Endothelial cell of umbilical vein (primary cell): ENCODE results near the gene SPATA33. TPM values are rescaled to one million over a fixed set of nuclear protein-coding genes. Genes with fewer than 3 reads are reported as not detected.

Source experiments
- BruUV-seq: library from RNA; stranded (reverse); fragments of 400-500 nt; replicated peaks from 2 replicates; lab custom pipeline; 2021; lab: Mats Ljungman, UMichigan
- CTCF ChIA-PET: fragments of 300-600, 350-600 bp; sonication (Branson Sonifier 250); formaldehyde crosslinking; loops from one replicate; lab custom pipeline; 2021; ENCODE audit warnings: antibody characterized with exemption, inconsistent platforms; lab: Charles Lee
- POLR2A ChIA-PET: fragments of 300-600, 350-600 bp; sonication (Branson Sonifier 250); formaldehyde crosslinking; loops from one replicate; lab custom pipeline; 2021; ENCODE audit warnings: antibody characterized with exemption, inconsistent platforms; lab: Charles Lee
- DNase-seq: peaks from one replicate; pipeline ENCODE4 v3.0.0-alpha.2; 2011; ENCODE audit warnings: low read depth, low spot score
- FAIRE-seq: peaks from 2 replicates; lab custom pipeline; 2011; peaks lifted over from hg19 to GRCh38; lab: Jason Lieb, UNC
- H2AFZ ChIP-seq: 2 replicates; pipeline ENCODE4 v1.6.0; 2012; ENCODE audit warnings: low read depth, low read length, control low read depth, inconsistent platforms
- H3K27ac ChIP-seq: 2 replicates; pipeline ENCODE4 v1.5.1; 2011; ENCODE audit warnings: low read depth, mild to moderate bottlenecking, control low read depth, low read length, moderate library complexity; ENCODE audit not compliant: insufficient read depth
- H3K27me3 ChIP-seq, 2 experiments: 2 replicates each; pipeline versions ENCODE4 v1.6.0 to v1.6.1; 2011; ENCODE audit warnings: low read length in 2 of 2, mixed read lengths in 1 of 2; ENCODE audit not compliant: control insufficient read depth in 2 of 2, insufficient read depth in 2 of 2
- H3K36me3 ChIP-seq, 2 experiments: 2 replicates in 1 of 2; 3 replicates in 1 of 2; pipeline ENCODE4 v1.5.1; 2011; ENCODE audit warnings: low read length in 2 of 2, mild to moderate bottlenecking in 1 of 2, moderate library complexity in 1 of 2; ENCODE audit not compliant: control insufficient read depth in 2 of 2, insufficient read depth in 2 of 2; ENCODE audit errors: extremely low read depth in 1 of 2
- H3K4me1 ChIP-seq: 3 replicates; pipeline ENCODE4 v1.5.1; 2011; ENCODE audit warnings: mild to moderate bottlenecking, low read length; ENCODE audit not compliant: control insufficient read depth, insufficient read depth; ENCODE audit errors: extremely low read depth
- H3K4me2 ChIP-seq: 2 replicates; pipeline ENCODE4 v1.6.1; 2011; ENCODE audit warnings: low read length, control low read depth, mixed read lengths; ENCODE audit not compliant: insufficient read depth
- H3K4me3 ChIP-seq, 3 experiments: fragments of 200-600 bp in 1 of 3; sonication (generic), shearing (Covaris generic) in 1 of 3; replicated peaks in 1 of 3; 2 replicates each; pipeline ENCODE4 v1.5.1; 2011 to 2016; ENCODE audit warnings: control low read depth in 3 of 3, low read length in 3 of 3, mild to moderate bottlenecking in 2 of 3, inconsistent platforms in 1 of 3, low read depth in 1 of 3, moderate library complexity in 1 of 3; ENCODE audit not compliant: insufficient read depth in 1 of 3
- H3K79me2 ChIP-seq: 2 replicates; pipeline ENCODE4 v1.6.0; 2012; ENCODE audit warnings: low read length, inconsistent platforms; ENCODE audit not compliant: control insufficient read depth, insufficient read depth
- H3K9ac ChIP-seq: replicated peaks from 2 replicates; pipeline ENCODE3; 2011; ENCODE audit warnings: low read length, control low read depth; ENCODE audit not compliant: insufficient read depth; ENCODE audit errors: extremely low read depth
- H3K9me1 ChIP-seq: replicated peaks from 3 replicates; pipeline ENCODE4 v1.6.0; 2011; ENCODE audit warnings: mild to moderate bottlenecking, low read length; ENCODE audit not compliant: control insufficient read depth, insufficient read depth; ENCODE audit errors: extremely low read depth
- H3K9me3 ChIP-seq: replicated peaks from 2 replicates; pipeline ENCODE4 v1.5.1; 2012; ENCODE audit warnings: low read length, inconsistent platforms; ENCODE audit not compliant: control insufficient read depth, insufficient read depth
- H4K20me1 ChIP-seq: replicated peaks from 2 replicates; pipeline ENCODE3; 2011; ENCODE audit warnings: mild to moderate bottlenecking, low read length; ENCODE audit not compliant: control insufficient read depth, insufficient read depth; ENCODE audit errors: extremely low read depth
- EZH2 ChIP-seq: IDR thresholded peaks from 2 replicates; pipeline ENCODE4 v1.6.1; 2012; ENCODE audit warnings: borderline replicate concordance, low read depth, mild to moderate bottlenecking, moderate library complexity, low read length, inconsistent platforms; ENCODE audit not compliant: severe bottlenecking
- FOS ChIP-seq: IDR thresholded peaks from 2 replicates; pipeline ENCODE4 v1.6.1; 2011; ENCODE audit warnings: mild to moderate bottlenecking, low read length, moderate library complexity, borderline replicate concordance; ENCODE audit not compliant: insufficient read depth
- GATA2 ChIP-seq: IDR thresholded peaks from 2 replicates; pipeline ENCODE4 v1.7.0; 2011; ENCODE audit warnings: low read depth, mild to moderate bottlenecking, moderate library complexity, mixed read lengths, low read length; ENCODE audit not compliant: insufficient read length, insufficient read depth
- JUN ChIP-seq: IDR thresholded peaks from 2 replicates; pipeline ENCODE4 v1.6.1; 2011; ENCODE audit warnings: borderline replicate concordance, low read depth; ENCODE audit not compliant: insufficient read length, insufficient read depth
- MYC ChIP-seq: IDR thresholded peaks from one replicate; pipeline ENCODE4 v1.6.1; 2011; ENCODE audit warnings: mild to moderate bottlenecking, low read depth, low read length
- POLR2A ChIP-seq: IDR thresholded peaks from 2 replicates; pipeline ENCODE4 v1.6.1; 2012; ENCODE audit warnings: low read depth, mild to moderate bottlenecking, control low read depth, low read length
- POLR2AphosphoS5 ChIP-seq: IDR thresholded peaks from 2 replicates; pipeline ENCODE4 v1.6.1; 2012; ENCODE audit warnings: low read depth, mild to moderate bottlenecking, control low read depth, low read length, moderate library complexity; ENCODE audit not compliant: insufficient read depth
- dilution Hi-C: fragments of 300-500 bp; cut with MboI; formaldehyde crosslinking; loops from one replicate; pipeline ENCODE4 v1.15.0; 2019; ENCODE audit warnings: low sequenced_read_pairs; ENCODE audit not compliant: extremely low pct_ligation_motif_present
- intact Hi-C: fragments of 100-400 bp; cut with micrococcal nuclease; formaldehyde crosslinking; loops from one replicate; pipeline ENCODE4 v1.10.0; 2022
- polyA plus RNA-seq, 4 experiments: library from polyadenylated mRNA; depleted of rRNA in 3 of 4; stranded (reverse) in 3 of 4; unstranded in 1 of 4; fragments of >200 nt; gene quantifications; 2 replicates each; pipeline versions ENCODE4 v1.2.1 to v1.2.3, GENCODE V29; 2011 to 2012; ENCODE audit warnings: missing spikeins in 1 of 4
- total RNA-seq: library from RNA; stranded (reverse); gene quantifications from 2 replicates; pipeline ENCODE4 v1.2.3, GENCODE V29; 2021
- TF ChIP-seq, protein P1 (sequence below): IDR thresholded peaks from 2 replicates; pipeline ENCODE4 v1.6.1; 2011; ENCODE audit not compliant: insufficient read depth, insufficient read length
- TF ChIP-seq, protein P2 (sequence below), 2 donors: IDR thresholded peaks; 1 replicate in 1 of 2; 2 replicates in 1 of 2; pipeline ENCODE4 v1.5.1; 2011; ENCODE audit warnings: low read length in 2 of 2, mild to moderate bottlenecking in 2 of 2, moderate library complexity in 2 of 2, control low read depth in 1 of 2, inconsistent platforms in 1 of 2, low read depth in 1 of 2; ENCODE audit not compliant: insufficient read depth in 1 of 2; ENCODE audit errors: extremely low read depth in 1 of 2

The SPATA33 gene
- total and polyA plus RNA-seq, 2 donors (not counting 3 experiments of a cell fraction or from before 2014, with no cell fraction given) = 3.5 to 11.4 TPM

DNA sequence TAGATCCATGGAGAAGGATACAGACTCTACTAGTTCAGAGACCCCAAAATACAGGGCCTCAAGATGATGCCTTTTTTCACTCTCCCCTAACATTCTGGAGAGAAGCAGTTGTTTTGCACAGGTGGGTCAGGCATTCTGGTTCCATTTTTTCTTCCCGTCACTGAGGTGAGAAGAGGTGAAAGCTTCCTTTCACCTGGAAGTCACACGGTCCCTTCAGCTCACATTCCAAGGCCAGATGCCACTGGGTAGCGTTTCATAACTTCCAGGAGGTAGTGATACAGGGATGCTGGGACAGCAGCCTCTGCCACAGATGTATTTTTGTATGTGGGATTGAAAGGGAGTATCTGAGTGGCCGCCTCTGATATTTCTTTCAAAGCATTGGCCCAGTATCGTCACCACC lies 30.8 kb downstream of the SPATA33 start:
- Histone ChIP-seq H3K9me1 (no peaks in the 10 kb centered on the region), H3K27ac (no peak overlapping the region), H3K27me3 (no peaks in the 10 kb centered on the region), H2AFZ (no peak overlapping the region), H3K79me2 (peaks cover 9% of the 10 kb centered on the region), H3K4me1 (peaks cover 4% of the 10 kb centered on the region), H3K4me3 (no peak overlapping the region), H3K9me3 (no peaks in the 10 kb centered on the region), H3K9ac (no peak overlapping the region), H3K4me2 (no peak overlapping the region), H4K20me1 (no peaks in the 10 kb centered on the region), H3K36me3 (peaks cover 3 to 18% of the 10 kb centered on the region in 2 experiments)
- ChIA-PET CTCF (no interaction called here), POLR2A (no interaction called here)
- DNase-seq (no peak), FAIRE-seq (no peak)
- TF ChIP-seq MYC (no peak), JUN (no peak), FOS (no peak), GATA2 (no peak), EZH2 (no peak), POLR2A (no peak), POLR2AphosphoS5 (no peak)
- TF ChIP-seq, protein P1, sequence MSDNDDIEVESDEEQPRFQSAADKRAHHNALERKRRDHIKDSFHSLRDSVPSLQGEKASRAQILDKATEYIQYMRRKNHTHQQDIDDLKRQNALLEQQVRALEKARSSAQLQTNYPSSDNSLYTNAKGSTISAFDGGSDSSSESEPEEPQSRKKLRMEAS = no peak
- TF ChIP-seq, protein P2, sequence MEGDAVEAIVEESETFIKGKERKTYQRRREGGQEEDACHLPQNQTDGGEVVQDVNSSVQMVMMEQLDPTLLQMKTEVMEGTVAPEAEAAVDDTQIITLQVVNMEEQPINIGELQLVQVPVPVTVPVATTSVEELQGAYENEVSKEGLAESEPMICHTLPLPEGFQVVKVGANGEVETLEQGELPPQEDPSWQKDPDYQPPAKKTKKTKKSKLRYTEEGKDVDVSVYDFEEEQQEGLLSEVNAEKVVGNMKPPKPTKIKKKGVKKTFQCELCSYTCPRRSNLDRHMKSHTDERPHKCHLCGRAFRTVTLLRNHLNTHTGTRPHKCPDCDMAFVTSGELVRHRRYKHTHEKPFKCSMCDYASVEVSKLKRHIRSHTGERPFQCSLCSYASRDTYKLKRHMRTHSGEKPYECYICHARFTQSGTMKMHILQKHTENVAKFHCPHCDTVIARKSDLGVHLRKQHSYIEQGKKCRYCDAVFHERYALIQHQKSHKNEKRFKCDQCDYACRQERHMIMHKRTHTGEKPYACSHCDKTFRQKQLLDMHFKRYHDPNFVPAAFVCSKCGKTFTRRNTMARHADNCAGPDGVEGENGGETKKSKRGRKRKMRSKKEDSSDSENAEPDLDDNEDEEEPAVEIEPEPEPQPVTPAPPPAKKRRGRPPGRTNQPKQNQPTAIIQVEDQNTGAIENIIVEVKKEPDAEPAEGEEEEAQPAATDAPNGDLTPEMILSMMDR (IDR thresholded peaks at IDR 0.05; ENCODE audit: extremely low read depth in 1 of 2, insufficient read depth in 1 of 2, low read depth in 1 of 2, low read length in 2 of 2) = no peak
- no TSS peak for BruUV-seq
- intact Hi-C loops (no loop called here), dilution Hi-C loops (no loop called here)
